H4 (cell line): ENCODE results near the gene CYTH1. TPM values are rescaled to one million over a fixed set of nuclear protein-coding genes. Genes with fewer than 3 reads are reported as not detected.
"Not testable (repeated sequence)": the region's sequence is repeated elsewhere in the genome, so short reads cannot be mapped to it uniquely, and the experiment has no call there.

Source experiments
- DNase-seq: peaks from one replicate; pipeline ENCODE4 v3.0.0-alpha.2; 2015; ENCODE audit warnings: low spot score
- total RNA-seq: library from RNA; depleted of rRNA; stranded (reverse); fragments of >200 nt; shearing (Covaris generic); gene quantifications from 2 replicates; pipeline ENCODE4 v1.2.3, GENCODE V29; 2014

The CYTH1 gene
- total RNA-seq, 1 experiment from 2014 or later = 9.7 TPM

DNA sequence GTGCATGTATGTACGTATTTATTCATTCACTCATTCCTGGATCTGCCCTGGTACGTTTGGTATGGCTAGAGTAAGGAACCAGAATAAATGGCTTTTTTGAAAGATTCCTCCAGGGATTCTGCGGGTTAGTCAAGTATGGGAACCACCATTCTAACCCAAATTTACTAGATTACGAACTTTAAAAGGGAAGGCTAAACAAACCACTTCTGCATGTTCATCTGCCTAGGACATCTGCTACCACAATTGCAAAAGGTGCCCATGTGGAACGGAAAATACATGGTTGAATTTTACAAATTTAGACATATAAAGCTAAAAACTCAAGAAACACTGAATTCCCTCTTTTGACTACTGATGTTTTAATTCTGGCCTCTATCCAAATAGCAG lies 22.1 kb downstream of the CYTH1 start:
- no peak for DNase-seq

- no peak for DNase-seq
Observed at GRCh38 chr17:78759203-78759968, 22.7 kb downstream of the CYTH1 start.

GRCh38 chr17:78753316-78754250 lies 28.5 kb downstream of the CYTH1 start:
- DNase-seq = no peak

DNA sequence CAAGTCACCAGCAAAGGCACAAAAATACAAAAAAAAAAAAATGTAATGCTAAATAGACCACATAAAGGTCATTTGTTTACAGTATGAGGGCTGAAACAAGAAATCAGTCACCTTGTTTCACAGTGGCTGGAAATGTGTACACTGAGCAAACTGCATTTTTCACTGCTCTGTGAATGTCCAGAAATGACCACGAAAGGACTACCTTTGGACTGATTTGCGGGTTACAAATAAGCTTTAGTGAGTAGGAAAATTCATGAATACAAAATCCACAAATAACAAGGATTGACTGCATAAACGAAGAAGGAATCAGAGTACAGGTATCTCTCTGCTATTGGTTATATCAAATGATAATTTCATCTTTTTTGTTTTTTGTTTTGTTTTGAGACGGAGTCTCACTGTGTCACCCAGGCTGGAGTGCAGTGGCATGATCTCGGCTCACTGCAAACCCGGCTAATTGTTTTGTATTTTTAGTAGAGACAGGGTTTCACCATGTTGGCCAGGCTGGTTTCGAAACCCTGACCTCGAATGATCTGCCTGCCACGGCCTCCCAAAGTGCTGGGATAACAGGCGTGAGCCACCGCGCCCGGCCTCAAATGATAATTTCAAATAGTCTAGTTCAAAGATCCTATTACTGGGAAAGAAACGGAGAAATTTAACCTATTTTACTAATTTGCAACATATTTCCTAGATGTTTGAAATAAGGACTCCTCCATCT lies 30.5 kb downstream of the CYTH1 start:
- no peak for DNase-seq

DNA sequence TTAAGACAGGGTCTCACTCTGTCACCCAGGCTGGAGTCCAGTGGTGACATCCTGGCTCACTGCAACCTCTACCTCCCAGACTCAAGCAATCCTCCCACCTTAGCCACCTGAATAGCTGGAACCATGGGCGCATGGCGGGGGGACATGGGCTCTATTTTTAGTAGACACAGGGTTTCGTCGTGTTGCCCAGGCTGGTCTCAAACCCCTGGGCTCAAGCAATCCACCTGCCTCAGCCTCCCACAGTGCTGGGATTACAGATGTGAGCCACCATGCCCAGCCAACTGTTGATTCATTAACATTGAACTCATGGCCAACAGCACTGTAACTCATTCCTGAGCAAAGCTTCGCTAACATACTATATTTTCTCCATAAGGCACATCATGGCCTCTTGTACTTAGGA lies 31.1 kb downstream of the CYTH1 start:
- DNase-seq = not testable (repeated sequence)

- peak; percentile 54 for DNase-seq
Observed at GRCh38 chr17:78748730-78749317, 33.2 kb downstream of the CYTH1 start.

GRCh38 chr17:78748048-78748729 lies 33.9 kb downstream of the CYTH1 start:
- DNase-seq = no peak

- DNase-seq = no peak
Observed at GRCh38 chr17:78747488-78747887, 34.6 kb downstream of the CYTH1 start.

DNA sequence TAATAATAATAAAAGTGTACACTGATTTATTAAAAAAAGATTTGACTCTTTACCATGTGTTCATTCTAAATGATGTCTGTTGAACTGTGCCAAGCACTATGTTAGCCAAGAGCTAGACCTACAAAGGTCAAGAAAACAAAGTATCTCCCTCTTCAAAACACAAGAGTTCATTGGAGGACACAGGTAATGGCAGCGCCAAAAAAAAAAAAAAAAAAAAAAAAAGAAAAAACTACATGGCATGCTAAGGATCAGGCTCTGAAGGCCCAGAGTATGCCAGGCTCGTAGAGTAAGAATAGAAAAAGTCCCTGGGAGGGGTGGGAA lies 35.2 kb downstream of the CYTH1 start:
- no peak for DNase-seq

GRCh38 chr17:78746263-78746948 lies 35.7 kb downstream of the CYTH1 start:
- DNase-seq = no peak

- DNase-seq = peak; percentile 45
Observed at GRCh38 chr17:78745407-78746088, 36.5 kb downstream of the CYTH1 start.

- DNase-seq = no peak
Observed at GRCh38 chr17:78742901-78743300, 39.2 kb downstream of the CYTH1 start.

DNA sequence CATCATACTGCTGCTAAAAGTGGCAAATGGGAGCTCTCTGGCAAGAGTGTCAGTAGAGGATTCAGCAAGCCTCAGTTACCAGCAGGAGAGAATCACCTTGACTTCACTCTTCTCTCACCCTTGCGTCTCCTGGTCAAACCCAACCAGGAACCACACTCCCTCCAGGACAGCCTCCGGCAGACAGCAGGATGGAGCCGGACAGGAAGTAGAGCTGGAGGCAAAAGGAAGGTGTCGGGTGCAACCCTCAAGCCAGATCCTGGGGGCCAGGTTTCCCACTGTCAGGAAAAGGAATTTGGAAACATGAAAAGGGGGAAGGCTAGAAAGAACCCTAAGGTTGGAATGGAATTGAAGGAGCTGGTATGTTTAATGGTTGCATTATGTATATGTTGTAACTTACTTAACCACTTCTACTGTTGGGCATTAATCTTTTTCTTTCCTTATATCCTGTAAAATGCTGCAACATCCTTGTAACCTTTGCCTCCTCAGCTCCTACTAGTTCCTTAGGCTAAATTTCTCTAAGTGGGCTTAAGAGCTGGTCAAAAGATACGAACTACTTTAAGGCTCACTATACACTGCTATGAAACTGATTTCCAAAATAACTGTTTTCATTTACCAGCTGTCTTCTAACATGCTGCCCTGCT lies 40.3 kb downstream of the CYTH1 start:
- DNase-seq = no peak

GRCh38 chr17:78739331-78739931 lies 42.6 kb downstream of the CYTH1 start:
- no peak for DNase-seq

DNA sequence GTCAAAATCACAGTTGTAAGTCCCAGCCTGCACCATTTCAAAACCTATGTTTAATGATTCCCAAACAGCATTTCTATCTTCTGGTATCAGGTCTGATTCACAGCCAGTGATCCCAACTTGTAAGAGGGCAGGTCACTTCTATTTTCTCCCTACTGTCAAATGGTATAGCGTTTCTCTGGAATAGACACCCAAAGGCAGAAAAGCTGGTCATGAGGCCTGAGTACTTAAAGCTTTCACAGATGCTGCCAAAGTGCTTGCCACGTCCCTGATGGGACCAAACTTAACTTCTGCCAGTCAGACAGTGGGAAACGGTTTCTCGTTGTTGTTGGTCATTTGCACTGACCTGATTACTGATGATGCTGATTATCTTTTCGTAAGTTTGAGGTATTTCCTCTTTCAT lies 43.4 kb downstream of the CYTH1 start:
- no peak for DNase-seq

DNA sequence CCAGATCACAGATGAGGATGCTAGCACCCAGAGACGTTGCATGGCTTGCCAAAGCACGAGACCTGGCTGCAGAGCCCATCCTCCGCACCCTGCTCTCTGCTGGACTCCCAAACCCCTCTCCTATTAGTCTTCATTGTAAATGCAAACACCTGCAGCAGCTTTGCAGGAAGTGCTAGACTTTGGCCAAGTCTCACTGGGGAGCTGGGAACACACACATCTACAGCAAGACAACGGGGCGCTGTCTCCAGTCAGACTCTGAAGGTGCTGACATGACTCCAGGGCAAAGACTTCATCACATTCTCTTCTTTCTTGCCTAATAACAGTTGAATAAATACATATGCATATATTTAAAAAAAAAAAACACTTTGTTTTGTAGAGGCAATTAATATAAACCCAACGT lies 43.8 kb downstream of the CYTH1 start:
- DNase-seq = no peak

GRCh38 chr17:78737332-78737731 lies 44.7 kb downstream of the CYTH1 start:
- peak; percentile 73 for DNase-seq

- DNase-seq = no peak
Observed at GRCh38 chr17:78736526-78737079, 45.5 kb downstream of the CYTH1 start.
